22Rv1 (cell line): Measurements from ENCODE around the gene ARID1B.

Experiments used
- ZFX ChIP-seq: fragments of 450-650 bp; IDR thresholded peaks from 2 replicates; pipeline ENCODE4 v1.6.1; 2017; ENCODE audit warnings: antibody characterized with exemption, borderline replicate concordance
- TF ChIP-seq, protein P1 (sequence below): fragments of 450-650 bp; IDR thresholded peaks from 2 replicates; pipeline ENCODE4 v1.5.1; 2017; ENCODE audit warnings: mild to moderate bottlenecking

DNA sequence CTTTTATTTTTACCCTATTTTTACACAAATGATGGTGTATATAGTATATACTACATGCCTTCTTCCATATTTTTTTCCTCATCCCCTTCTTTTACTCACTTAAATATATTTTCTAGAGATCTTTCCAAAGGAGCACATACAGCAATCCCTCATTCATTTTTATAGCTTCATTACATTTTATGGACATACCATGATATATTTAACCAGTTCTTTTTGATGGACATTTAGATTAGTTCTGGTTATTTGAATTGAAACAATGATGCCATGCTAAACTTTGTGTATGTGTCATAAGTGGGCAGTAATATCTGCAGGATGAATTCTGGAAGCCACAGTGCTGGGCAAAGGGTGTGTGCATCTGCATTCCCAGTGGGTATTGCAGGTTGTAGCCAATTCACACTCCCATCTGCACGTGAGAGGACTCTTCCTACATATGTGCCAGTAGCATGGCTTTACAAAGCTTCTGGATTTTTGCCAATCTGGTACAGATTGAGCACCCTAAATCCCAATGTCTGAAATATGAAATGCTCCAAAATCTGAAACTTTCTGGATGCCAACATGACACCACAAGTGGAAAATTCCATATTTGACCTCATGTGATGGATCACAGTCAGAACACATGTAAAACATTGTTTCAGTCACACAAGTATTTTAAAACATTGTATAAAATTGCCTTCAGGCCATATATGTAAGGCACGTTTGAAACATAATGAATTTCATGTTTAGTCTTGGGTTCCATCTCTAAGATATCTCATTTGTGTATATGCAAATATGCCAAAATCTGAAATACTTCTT, 127.2 kb downstream of the ARID1B start:
- TF ChIP-seq, protein P1, sequence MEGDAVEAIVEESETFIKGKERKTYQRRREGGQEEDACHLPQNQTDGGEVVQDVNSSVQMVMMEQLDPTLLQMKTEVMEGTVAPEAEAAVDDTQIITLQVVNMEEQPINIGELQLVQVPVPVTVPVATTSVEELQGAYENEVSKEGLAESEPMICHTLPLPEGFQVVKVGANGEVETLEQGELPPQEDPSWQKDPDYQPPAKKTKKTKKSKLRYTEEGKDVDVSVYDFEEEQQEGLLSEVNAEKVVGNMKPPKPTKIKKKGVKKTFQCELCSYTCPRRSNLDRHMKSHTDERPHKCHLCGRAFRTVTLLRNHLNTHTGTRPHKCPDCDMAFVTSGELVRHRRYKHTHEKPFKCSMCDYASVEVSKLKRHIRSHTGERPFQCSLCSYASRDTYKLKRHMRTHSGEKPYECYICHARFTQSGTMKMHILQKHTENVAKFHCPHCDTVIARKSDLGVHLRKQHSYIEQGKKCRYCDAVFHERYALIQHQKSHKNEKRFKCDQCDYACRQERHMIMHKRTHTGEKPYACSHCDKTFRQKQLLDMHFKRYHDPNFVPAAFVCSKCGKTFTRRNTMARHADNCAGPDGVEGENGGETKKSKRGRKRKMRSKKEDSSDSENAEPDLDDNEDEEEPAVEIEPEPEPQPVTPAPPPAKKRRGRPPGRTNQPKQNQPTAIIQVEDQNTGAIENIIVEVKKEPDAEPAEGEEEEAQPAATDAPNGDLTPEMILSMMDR, result no peak
- no peak for TF ChIP-seq ZFX
